GM18517 (cell line): ENCODE measurements around the gene C17orf67.
"Not testable (repeated sequence)": the region's sequence is repeated elsewhere in the genome, so short reads cannot be mapped to it uniquely, and the experiment has no call there.

Experiments used
- ATAC-seq: cut with Tn5 transposase; IDR thresholded peaks from one replicate; pipeline ENCODE4 v1.9.1; 2021; ENCODE audit warnings: mild to moderate bottlenecking, moderate library complexity; ENCODE audit not compliant: unreplicated experiment

The C17orf67 gene

GRCh38 chr17:56779322-56779721, 54.4 kb downstream of the C17orf67 start:
- no peak for ATAC-seq

GRCh38 chr17:56778898-56779297, 54.8 kb downstream of the C17orf67 start:
- no peak for ATAC-seq

DNA sequence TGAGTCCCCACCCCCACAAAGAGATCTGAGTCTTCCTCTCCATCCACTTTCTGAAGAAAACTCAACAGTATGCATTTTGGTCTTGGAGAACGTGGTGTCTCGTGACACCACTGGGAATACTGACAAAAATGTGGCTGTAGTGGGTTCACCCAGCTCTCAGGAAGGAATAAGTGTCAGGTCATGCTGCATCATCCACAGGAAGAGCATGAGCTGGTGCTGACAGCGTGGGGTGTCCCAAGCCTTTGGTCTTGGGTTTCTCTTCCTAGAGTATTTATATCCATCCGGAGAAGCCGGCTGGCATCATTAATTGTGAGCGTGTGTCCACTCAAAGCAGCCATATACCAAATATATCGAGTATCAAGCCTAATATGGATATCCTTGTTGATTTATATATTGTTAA, 55.9 kb downstream of the C17orf67 start:
- no peak for ATAC-seq

GRCh38 chr17:56774650-56775049, 59.1 kb downstream of the C17orf67 start:
- ATAC-seq: no peak

DNA sequence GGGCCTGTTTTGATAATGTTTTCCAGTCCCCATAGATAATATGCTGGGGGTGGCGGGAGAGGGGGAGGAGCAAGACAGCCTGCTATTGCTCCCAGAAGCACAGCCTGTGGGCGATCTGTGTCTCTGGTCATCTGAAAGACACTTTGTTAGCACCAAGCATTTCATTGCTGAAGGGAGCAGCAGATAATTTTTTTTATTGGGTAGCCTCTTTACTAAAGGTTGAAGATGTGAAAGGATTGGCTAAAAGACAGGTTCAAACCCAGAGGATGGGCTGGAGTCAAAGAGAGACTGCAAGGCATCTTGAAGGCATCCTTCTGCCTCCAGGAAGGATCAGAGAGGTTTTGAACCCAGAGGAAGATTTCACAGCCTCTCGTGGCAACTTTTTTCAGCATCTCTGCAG, 60.6 kb downstream of the C17orf67 start:
- no peak for ATAC-seq

DNA sequence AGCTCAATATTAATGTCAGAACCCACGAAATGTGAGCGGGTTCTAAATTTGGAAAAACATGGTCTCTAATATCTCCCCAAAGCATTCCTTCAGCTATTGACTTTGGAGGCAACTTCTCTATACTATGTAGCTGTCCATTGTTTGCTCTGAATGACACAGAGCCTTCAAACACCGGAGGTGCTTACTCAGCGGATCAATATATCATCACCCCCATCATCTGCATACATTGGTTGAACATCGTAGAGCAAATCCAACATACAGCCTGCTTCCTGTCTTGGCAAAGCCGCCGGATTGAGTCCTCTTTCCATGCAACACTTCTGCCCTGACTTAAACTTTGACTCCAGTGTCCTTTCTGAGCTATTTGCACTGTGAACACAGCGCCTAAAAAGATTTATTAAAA, 61.3 kb downstream of the C17orf67 start:
- ATAC-seq: no peak

DNA sequence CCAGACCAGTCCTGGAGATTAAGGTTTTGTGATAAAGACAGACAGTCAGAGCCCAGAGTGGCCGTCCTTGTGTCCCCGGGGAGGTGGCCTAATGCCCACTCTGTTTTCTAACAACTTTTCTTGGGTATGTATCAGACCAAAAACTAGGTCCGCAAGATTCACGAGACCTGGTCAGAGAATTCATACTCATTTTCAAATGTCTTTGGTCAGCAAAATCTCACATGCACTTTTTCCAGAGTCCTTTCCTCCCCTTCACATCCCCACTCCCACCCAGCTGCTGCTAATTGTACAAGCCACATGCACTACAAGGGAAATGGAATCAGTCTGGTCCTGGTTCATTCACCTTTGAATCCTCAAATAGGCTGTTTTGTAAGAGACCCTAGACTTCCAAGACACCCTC, 61.7 kb downstream of the C17orf67 start:
- ATAC-seq: no peak

GRCh38 chr17:56771563-56771962, 62.2 kb downstream of the C17orf67 start:
- no peak for ATAC-seq

DNA sequence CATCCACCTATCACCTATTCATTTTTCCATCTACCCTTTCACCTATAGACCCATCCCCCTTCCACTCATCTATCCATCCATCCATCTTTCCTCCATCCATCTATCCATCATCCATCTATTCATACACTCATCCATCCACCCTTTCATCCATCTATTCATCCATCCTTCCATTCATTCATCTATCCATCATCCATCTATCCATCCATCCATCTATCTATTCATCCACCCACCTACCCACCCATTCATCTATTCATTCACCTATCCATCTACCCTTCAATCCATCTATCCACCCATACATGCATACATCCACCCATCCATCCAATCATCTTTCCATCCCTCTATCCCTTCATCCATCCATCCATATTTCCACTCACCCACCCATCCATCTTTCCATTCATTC, 63.3 kb downstream of the C17orf67 start:
- ATAC-seq: no peak

DNA sequence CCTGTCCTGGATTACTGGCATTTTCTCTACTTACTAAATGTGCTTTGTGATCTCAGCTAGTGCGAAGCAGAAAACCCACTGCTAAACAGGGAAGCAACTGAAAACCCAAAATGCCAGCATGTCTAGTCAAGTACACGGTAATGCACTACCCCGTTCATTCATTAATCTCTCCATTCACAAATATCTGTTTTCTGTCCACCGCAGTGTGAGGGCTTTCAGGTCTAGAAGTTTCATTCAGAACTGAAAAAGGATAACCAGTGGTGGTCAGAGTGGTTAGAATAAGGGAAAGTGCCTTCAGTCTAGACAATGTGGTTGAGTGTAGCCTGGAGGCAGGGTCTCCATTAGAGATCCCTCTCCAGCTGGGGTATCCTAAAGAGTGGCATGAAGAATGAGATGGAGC, 68.3 kb downstream of the C17orf67 start:
- no peak for ATAC-seq

DNA sequence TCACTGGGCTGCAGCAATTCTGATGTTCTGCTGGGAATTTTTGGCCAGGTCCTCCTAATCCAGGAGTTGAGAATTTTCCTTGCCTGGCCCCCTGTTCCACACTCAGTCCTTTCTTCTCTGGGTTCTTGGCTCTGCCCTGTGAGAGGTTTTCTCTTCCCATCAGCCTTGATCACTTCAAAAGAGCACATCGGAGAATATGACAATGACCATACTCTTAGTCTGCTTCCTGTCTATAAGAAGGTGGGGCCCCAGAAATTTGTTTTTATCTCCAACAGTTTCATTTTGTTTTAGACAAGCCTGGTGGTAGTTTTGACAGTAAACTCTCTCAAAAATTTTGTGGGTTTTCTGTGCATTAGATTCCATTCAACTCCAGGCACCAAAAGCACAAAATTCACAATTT, 70.7 kb downstream of the C17orf67 start:
- ATAC-seq: no peak

DNA sequence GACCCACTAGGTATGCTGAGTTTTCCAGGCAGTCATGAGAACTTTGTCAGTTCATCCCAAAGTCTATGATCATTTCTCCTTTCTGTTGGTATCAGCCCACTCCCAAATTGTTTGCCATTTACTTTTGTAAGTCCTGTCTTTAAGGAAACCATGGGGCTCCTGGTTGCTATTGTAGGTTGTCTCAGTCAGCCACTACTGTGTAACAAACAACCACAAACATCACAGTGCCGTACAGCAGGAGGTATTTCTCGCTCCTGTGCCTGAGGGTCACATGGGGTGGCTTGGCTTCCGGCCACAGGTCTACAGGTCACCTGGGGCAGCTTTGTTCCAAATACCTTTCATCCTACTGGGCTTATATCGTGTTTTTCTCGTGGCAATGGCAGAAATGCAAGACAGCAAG, 71.6 kb downstream of the C17orf67 start:
- ATAC-seq: no peak

- ATAC-seq: no peak
Measured at GRCh38 chr17:56761387-56761786, 72.3 kb downstream of the C17orf67 start.

- not testable (repeated sequence) for ATAC-seq
Measured at GRCh38 chr17:56757611-56758010, 76.1 kb downstream of the C17orf67 start.

DNA sequence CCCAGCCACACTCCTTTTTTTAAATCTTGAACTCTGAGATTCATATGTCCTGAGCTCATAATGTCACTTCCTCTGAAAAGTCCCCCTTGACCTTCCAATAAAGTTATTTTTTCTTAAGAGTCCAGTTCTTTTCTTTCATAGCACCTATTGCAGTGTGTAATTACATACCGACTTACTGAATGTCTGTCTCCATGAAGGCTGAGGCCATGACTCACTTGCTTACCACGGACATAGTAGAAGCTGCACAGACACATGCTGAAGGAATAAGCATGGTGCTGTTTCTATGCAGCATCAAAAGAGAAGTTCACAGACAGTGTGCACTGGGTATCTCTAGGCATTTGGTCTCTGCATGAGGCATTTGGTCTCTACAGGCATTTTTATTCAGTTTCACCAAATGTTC, 77.2 kb downstream of the C17orf67 start:
- ATAC-seq: no peak

DNA sequence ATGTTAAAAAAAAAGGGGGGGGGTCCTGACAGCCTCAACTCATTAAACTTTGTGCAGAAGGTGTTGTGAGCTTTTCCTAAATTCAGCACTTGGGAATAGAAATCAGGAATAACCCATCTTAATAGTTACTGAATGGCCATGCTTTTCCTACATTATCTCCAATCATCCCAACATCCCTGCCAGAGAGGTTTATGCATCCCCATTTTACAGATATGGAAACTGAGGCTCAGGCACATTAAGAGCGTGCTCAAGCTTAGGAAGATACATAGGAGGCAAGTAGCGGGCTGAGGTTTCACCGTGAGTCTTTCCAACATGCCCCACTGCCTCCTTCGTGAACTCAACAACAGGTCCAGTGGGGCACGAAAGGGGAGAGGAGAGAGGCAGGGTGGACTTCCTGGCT, 78.4 kb downstream of the C17orf67 start:
- no peak for ATAC-seq

DNA sequence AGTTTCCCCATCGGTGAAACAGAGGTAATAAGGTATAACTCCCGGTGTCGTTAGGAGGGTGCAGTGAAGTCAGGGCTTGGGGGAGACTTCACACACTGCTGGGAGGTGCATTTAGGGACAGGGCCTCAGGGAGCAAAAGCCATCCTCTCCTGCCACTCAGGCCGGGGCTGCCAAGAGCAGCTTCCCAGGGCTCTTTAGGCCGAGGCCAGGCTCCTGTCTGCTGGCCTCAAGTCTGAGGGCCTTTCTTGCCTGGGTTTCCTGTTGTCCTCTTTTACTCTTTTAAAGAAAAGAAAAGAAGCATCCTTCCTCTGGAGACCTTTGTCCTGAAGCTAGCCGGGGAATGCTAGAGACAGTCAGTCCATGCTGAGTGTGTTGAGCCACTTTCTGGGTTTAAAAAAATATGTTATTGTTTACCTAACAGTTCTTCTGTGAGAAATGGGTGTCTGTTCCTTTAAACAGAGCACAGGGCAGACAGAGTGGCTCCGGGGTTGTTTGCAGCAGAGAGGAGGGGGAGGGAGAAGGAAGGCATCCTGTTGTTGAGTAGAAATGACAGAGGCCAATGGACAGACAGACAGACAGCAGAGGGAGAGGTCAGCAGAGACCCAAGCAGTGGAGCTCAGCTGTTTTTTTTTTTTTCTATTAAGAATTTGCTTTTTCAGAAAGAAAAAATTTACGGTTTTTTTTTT, 79.1 kb downstream of the C17orf67 start:
- no peak for ATAC-seq

- no peak for ATAC-seq
Measured at GRCh38 chr17:56752263-56752836, 81.4 kb downstream of the C17orf67 start.

GRCh38 chr17:56751145-56751738, 82.5 kb downstream of the C17orf67 start:
- ATAC-seq: no peak

- no peak for ATAC-seq
Measured at GRCh38 chr17:56744721-56745120, 89.0 kb downstream of the C17orf67 start.

DNA sequence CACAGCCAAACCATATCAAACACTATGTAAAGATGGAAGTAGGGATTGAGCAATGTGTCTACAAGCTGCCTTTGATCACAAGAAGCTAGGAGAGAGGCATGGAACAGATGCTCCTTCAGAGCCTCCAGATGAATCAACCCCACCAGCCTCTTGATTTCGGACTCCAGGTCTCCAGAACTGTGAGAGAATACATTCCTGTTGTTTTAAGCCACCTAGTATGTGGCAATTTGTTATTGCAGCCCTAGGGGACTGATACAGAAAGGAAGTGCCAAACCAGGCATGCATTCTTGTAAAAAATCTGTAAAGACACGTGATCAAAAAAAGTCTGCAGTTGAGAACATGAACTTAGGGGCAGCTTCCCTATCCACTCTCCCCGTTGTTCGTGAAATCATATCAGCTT, 91.1 kb downstream of the C17orf67 start:
- ATAC-seq: no peak
